Erythroblast (primary cell): ENCODE data around the gene HDAC6.

Source experiments
- GATA1 ChIP-seq: IDR thresholded peaks from 2 replicates; pipeline ENCODE4 v1.6.1; 2011; ENCODE audit warnings: low read depth, mild to moderate bottlenecking, control low read depth, low read length, moderate library complexity
- POLR2A ChIP-seq: IDR thresholded peaks from 2 replicates; pipeline ENCODE4 v1.6.1; 2011; ENCODE audit warnings: mild to moderate bottlenecking, low read length

DNA sequence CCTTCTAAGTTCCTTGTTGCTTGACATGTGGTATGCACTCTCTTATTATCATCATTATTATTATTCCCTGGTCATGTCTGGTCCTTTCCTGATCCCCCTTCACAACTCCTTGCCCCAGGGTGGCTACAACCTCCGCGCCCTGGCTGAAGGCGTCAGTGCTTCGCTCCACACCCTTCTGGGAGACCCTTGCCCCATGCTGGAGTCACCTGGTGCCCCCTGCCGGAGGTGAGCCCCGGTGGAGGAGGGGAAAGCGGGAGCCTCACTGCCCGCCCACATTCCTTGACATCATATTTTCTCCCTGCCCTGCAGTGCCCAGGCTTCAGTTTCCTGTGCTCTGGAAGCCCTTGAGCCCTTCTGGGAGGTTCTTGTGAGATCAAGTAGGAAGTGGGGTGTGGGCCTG is 13.4 kb downstream of the HDAC6 start:
- TF ChIP-seq POLR2A (no peak), GATA1 (no peak)
